Lung (tissue), 16 donors: ENCODE measurements around the gene ASB4. TPM values are rescaled to one million over a fixed set of nuclear protein-coding genes. Genes with fewer than 3 reads are reported as not detected.

Source experiments
- ATAC-seq: fragments of 200-7000 bp; cut with Tn5 transposase; one replicate; pipeline ENCODE4 v1.9.1; 2020; ENCODE audit warnings: moderate number of reproducible peaks; ENCODE audit not compliant: insufficient read depth, low FRiP score
- DNase-seq, 3 donors: peaks; one replicate each; pipeline ENCODE4 v3.0.0-alpha.2; 2013 to 2017
- H3K27ac ChIP-seq, 2 donors: one replicate each; pipeline ENCODE4 v1.5.1; 2013; ENCODE audit warnings: mild to moderate bottlenecking in 2 of 2, moderate library complexity in 2 of 2, control low read depth in 1 of 2, inconsistent platforms in 1 of 2, low read depth in 1 of 2, low read length in 1 of 2
- H3K27me3 ChIP-seq, 3 donors: one replicate each; pipeline ENCODE4 v1.5.1; 2013; ENCODE audit warnings: low read length in 2 of 3; ENCODE audit not compliant: control insufficient read depth in 3 of 3, insufficient read depth in 3 of 3
- H3K36me3 ChIP-seq, 4 donors: one replicate each; pipeline ENCODE4 v1.5.1; 2013; ENCODE audit warnings: low read length in 4 of 4, mild to moderate bottlenecking in 1 of 4, moderate library complexity in 1 of 4; ENCODE audit not compliant: control insufficient read depth in 4 of 4, insufficient read depth in 4 of 4
- H3K4me1 ChIP-seq, 5 donors: one replicate each; pipeline ENCODE4 v1.5.1; 2013; ENCODE audit warnings: low read length in 5 of 5, mild to moderate bottlenecking in 2 of 5, moderate library complexity in 1 of 5; ENCODE audit not compliant: control insufficient read depth in 5 of 5, insufficient read depth in 5 of 5
- H3K4me3 ChIP-seq: one replicate; pipeline ENCODE4 v1.5.1; 2013; ENCODE audit warnings: mild to moderate bottlenecking, control low read depth, moderate library complexity
- H3K9ac ChIP-seq, 2 donors: one replicate each; pipeline ENCODE4 v1.5.1; 2013; ENCODE audit warnings: low read length in 2 of 2, control low read depth in 1 of 2; ENCODE audit not compliant: insufficient read depth in 1 of 2
- H3K9me3 ChIP-seq, 4 donors: one replicate each; pipeline ENCODE4 v1.5.1; 2013; ENCODE audit warnings: low read length in 3 of 4, mild to moderate bottlenecking in 1 of 4, moderate library complexity in 1 of 4; ENCODE audit not compliant: control insufficient read depth in 4 of 4, insufficient read depth in 3 of 4
- CTCF ChIP-seq: IDR thresholded peaks from 2 replicates; pipeline ENCODE4 v1.5.1; 2012; ENCODE audit warnings: mild to moderate bottlenecking; ENCODE audit errors: control extremely low read depth, extremely low read depth
- WGBS, 2 donors: extraction: QIAGEN DNeasy Blood & Tissue Kit; methylation state at CpG; one replicate each; pipeline ENCODE4 v1.1.7; 2013; 5-methylcytosine and 5-hydroxymethylcytosine counted together
- long read RNA-seq, 5 donors: transcript quantifications; one replicate each; lab custom pipeline, GENCODE V29; 2026
- polyA plus RNA-seq, 2 donors: library from polyadenylated mRNA; stranded (reverse); fragments of 200-250 nt; gene quantifications; one replicate each; pipeline ENCODE4 v1.2.1, GENCODE V29; 2013
- total RNA-seq, 2 donors: library from RNA; depleted of rRNA in 1 of 2; stranded (reverse); fragments of >200 nt in 1 of 2; gene quantifications; one replicate each; pipeline ENCODE4 v1.2.1, GENCODE V29; 2014 to 2021
- donor health status: control.
- donor health status: control.
- donor health status: Bipolar disorder and iron deficiency.
- donor health status: healthy.
- donor health status: DM: yes; HTN: yes; CAD: no.

ASB4 gene
- 1 to 10 TPM in 1 of 2 donors, under 1 TPM in 1; 0.74 to 3.3 TPM for total RNA-seq
- under 1 TPM; 0.05 to 0.47 TPM for polyA plus RNA-seq
- long read RNA-seq, donor 1, result 0 reads
- long read RNA-seq, donor 2, partial matches to known transcripts, result 0 of 1 reads
- long read RNA-seq, donor 2, other reads (novel, unspliced or antisense), result 0 of 1 reads
- long read RNA-seq, donor 3, partial matches to known transcripts, result 0 of 1 reads
- long read RNA-seq, donor 3, other reads (novel, unspliced or antisense), result 0 of 1 reads
- long read RNA-seq, donor 4, result 0 reads
- long read RNA-seq, donor 5, result 0 reads

- no peaks in the 10 kb centered on the region for H3K27me3 ChIP-seq
- WGBS, 2 donors, result 67 to 77% methylated on average over 12 of the region's 12 CpGs
- no peaks in the 10 kb centered on the region for H3K36me3 ChIP-seq
- no peak within 1 kb of the TSS for H3K9ac ChIP-seq
- H3K27ac ChIP-seq, result no peak within 1 kb of the TSS
- no peak for TF ChIP-seq CTCF
- H3K4me3 ChIP-seq, result no peak within 1 kb of the TSS
- no peaks in the 10 kb centered on the region for H3K9me3 ChIP-seq
- no peak for DNase-seq
- peaks cover 0 to 3% (median 0%) of the 10 kb centered on the region in 5 donors for H3K4me1 ChIP-seq
- ATAC-seq, result no peak
These were observed at the start of gene ASB4 for GRCh38 chr7:95485391-95486123. ASB4 (plus strand) TSS chr7:95485943; CDS start chr7:95485972, 29 bp downstream.

DNA sequence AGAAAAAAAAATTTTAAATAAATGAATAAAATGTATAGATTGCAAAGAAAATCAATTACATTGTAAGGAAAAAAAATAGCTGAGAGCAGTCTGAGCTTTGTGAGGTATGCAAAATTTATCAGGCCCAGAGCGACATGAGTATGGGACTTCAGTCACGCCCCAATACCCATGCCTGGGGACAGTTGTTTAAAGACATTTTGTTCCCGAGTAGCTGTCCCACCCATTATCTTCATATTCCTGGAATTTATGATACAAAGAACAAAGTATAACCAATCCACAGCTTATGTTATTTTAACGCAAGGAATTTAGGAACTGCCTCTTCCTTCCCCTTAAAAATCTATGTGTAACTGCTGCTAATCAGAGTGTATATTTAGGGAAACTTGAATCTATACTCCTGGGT, 49.3 kb upstream of the ASB4 start:
- Histone ChIP-seq H3K36me3 (peaks cover 0 to 4% (median 1%) of the 10 kb centered on the region in 4 donors), H3K4me1 (peaks cover 0 to 13% (median 11%) of the 10 kb centered on the region in 5 donors), H3K9me3 (no peaks in the 10 kb centered on the region), H3K4me3 (no peak overlapping the region), H3K9ac (no peak overlapping the region), H3K27ac (no peak overlapping the region), H3K27me3 (no peaks in the 10 kb centered on the region)
- TF ChIP-seq CTCF, result no peak
- DNase-seq (no peak), ATAC-seq (no peak)
- 43 to 60% methylated on average over 4 of the region's 4 CpGs for WGBS, 2 donors

- Histone ChIP-seq H3K4me1 (peaks cover 0 to 9% (median under 1%) of the 10 kb centered on the region in 5 donors), H3K9ac (no peak overlapping the region), H3K27me3 (no peaks in the 10 kb centered on the region), H3K36me3 (no peaks in the 10 kb centered on the region), H3K4me3 (no peak overlapping the region), H3K27ac (no peak overlapping the region), H3K9me3 (no peaks in the 10 kb centered on the region)
- no peak for TF ChIP-seq CTCF
- DNase-seq, result no peak
- no peak for ATAC-seq
- 89 to 96% methylated on average over 3 of the region's 3 CpGs for WGBS, 2 donors
These were observed 45.2 kb upstream of the ASB4 start for GRCh38 chr7:95440394-95441038.
